Endothelial cell (in vitro differentiated cells): ENCODE measurements around the gene GALK1. TPM values are rescaled to one million over a fixed set of nuclear protein-coding genes. Genes with fewer than 3 reads are reported as not detected.

ENCODE experiments used
- DNase-seq: peaks from one replicate; pipeline ENCODE4 v3.0.0; 2021; ENCODE audit warnings: low spot score
- H3K27ac Mint-ChIP-seq: one replicate; pipeline ENCODE4 v1.8.0; 2021; ENCODE audit warnings: mixed read lengths, inconsistent platforms; ENCODE audit not compliant: unreplicated experiment
- H3K27me3 Mint-ChIP-seq: one replicate; pipeline ENCODE4 v1.8.0; 2021; ENCODE audit warnings: mild to moderate bottlenecking, moderate library complexity, mixed read lengths, inconsistent platforms; ENCODE audit not compliant: unreplicated experiment
- H3K36me3 Mint-ChIP-seq: one replicate; pipeline ENCODE4 v1.8.0; 2021; ENCODE audit warnings: mild to moderate bottlenecking, low read depth, mixed read lengths, inconsistent platforms; ENCODE audit not compliant: unreplicated experiment
- H3K4me1 Mint-ChIP-seq: one replicate; pipeline ENCODE4 v1.8.0; 2021; ENCODE audit warnings: mild to moderate bottlenecking, mixed read lengths, inconsistent platforms; ENCODE audit not compliant: unreplicated experiment
- H3K4me3 Mint-ChIP-seq: one replicate; pipeline ENCODE4 v1.8.0; 2021; ENCODE audit warnings: mild to moderate bottlenecking, mixed read lengths, inconsistent platforms; ENCODE audit not compliant: unreplicated experiment
- H3K9me3 Mint-ChIP-seq: one replicate; pipeline ENCODE4 v1.8.0; 2021; ENCODE audit warnings: mixed read lengths, inconsistent platforms; ENCODE audit not compliant: unreplicated experiment
- total RNA-seq: library from RNA; stranded (reverse); fragmentation: NEBNext Ultra II Directional; extraction: Animal tissue kit (Norgen Biotek cat#: 25700); gene quantifications from one replicate; pipeline ENCODE4 v1.2.1, GENCODE V29; 2021; ENCODE audit not compliant: unreplicated experiment
- TF ChIP-seq, protein P1 (sequence below): fragments of 200-600 bp; sonication (generic); IDR thresholded peaks from one replicate; pipeline ENCODE4 v1.5.0; 2021; ENCODE audit warnings: antibody characterized with exemption; ENCODE audit not compliant: unreplicated experiment

GALK1 gene
- total RNA-seq, 1 donor from 2014 or later, result 18.0 TPM

DNA sequence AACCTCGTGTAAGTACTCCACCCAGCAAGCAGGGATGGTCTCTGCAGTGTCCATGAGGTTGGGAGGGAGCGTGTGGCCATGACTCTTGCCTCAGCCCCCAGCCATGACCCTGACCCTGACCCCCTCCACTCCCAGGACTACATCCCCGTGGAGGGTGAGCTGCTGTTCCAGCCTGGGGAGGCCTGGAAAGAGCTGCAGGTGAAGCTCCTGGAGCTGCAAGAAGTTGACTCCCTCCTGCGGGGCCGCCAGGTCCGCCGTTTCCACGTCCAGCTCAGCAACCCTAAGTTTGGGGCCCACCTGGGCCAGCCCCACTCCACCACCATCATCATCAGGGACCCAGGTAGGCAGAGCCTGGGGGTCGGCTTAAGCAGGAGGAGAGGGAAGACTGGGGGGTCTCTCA, 16.3 kb downstream of the GALK1 start:
- no peak overlapping the region for H3K27ac Mint-ChIP-seq
- no peaks in the 10 kb centered on the region for H3K9me3 Mint-ChIP-seq
- H3K4me3 Mint-ChIP-seq, result no peak overlapping the region
- H3K27me3 Mint-ChIP-seq, result peaks cover 3% of the 10 kb centered on the region
- H3K4me1 Mint-ChIP-seq, result no peaks in the 10 kb centered on the region
- H3K36me3 Mint-ChIP-seq, result no peaks in the 10 kb centered on the region
- TF ChIP-seq, protein P1, sequence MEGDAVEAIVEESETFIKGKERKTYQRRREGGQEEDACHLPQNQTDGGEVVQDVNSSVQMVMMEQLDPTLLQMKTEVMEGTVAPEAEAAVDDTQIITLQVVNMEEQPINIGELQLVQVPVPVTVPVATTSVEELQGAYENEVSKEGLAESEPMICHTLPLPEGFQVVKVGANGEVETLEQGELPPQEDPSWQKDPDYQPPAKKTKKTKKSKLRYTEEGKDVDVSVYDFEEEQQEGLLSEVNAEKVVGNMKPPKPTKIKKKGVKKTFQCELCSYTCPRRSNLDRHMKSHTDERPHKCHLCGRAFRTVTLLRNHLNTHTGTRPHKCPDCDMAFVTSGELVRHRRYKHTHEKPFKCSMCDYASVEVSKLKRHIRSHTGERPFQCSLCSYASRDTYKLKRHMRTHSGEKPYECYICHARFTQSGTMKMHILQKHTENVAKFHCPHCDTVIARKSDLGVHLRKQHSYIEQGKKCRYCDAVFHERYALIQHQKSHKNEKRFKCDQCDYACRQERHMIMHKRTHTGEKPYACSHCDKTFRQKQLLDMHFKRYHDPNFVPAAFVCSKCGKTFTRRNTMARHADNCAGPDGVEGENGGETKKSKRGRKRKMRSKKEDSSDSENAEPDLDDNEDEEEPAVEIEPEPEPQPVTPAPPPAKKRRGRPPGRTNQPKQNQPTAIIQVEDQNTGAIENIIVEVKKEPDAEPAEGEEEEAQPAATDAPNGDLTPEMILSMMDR, result no peak
- DNase-seq, result no peak

DNA sequence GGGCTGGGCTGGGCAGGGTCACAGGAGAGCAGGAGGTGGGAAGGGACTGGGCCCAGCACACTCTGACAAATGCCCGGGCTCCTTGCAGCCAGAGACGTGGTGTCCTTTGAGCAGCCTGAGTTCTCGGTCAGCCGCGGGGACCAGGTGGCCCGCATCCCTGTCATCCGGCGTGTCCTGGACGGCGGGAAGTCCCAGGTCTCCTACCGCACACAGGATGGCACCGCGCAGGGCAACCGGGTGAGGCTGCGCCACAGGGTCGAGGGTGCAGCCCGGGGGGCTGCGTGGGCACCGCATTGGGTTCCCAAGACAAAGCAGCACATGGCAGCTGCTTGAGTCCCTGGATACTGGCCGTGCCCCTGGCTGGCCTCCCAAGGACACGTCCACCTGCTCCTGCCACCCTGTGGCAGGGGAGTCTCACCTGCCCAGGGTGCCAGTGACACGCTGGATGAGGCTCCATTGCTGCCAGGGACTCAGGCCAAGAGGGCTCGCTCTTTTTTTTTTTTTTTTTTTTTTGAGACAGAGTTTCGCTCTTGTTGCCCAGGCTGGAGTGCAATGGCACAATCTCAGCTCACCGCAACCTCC, 21.3 kb downstream of the GALK1 start:
- H3K4me3 Mint-ChIP-seq, result no peak overlapping the region
- DNase-seq, result no peak
- TF ChIP-seq, protein P1, result no peak
- no peaks in the 10 kb centered on the region for H3K9me3 Mint-ChIP-seq
- no peaks in the 10 kb centered on the region for H3K4me1 Mint-ChIP-seq
- no peaks in the 10 kb centered on the region for H3K36me3 Mint-ChIP-seq
- H3K27me3 Mint-ChIP-seq, result no peaks in the 10 kb centered on the region
- no peak overlapping the region for H3K27ac Mint-ChIP-seq

DNA sequence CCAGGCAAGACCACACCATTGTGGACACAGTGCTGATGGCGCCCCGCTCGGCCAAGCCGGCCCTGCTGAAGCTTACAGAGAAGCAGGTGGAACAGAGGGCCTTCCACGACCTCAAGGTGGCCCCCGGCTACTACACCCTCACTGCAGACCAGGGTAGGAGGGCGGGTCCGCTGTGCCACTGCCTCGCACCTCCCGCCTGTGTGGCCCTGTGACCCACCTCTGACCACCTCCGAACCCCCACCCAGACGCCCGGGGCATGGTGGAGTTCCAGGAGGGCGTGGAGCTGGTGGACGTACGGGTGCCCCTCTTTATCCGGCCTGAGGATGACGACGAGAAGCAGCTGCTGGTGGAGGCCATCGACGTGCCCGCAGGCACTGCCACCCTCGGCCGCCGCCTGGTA, 22.7 kb downstream of the GALK1 start:
- no peaks in the 10 kb centered on the region for H3K9me3 Mint-ChIP-seq
- H3K27ac Mint-ChIP-seq, result no peak overlapping the region
- no peaks in the 10 kb centered on the region for H3K27me3 Mint-ChIP-seq
- TF ChIP-seq, protein P1, result no peak
- DNase-seq, result no peak
- no peaks in the 10 kb centered on the region for H3K4me1 Mint-ChIP-seq
- no peak overlapping the region for H3K4me3 Mint-ChIP-seq
- no peaks in the 10 kb centered on the region for H3K36me3 Mint-ChIP-seq

DNA sequence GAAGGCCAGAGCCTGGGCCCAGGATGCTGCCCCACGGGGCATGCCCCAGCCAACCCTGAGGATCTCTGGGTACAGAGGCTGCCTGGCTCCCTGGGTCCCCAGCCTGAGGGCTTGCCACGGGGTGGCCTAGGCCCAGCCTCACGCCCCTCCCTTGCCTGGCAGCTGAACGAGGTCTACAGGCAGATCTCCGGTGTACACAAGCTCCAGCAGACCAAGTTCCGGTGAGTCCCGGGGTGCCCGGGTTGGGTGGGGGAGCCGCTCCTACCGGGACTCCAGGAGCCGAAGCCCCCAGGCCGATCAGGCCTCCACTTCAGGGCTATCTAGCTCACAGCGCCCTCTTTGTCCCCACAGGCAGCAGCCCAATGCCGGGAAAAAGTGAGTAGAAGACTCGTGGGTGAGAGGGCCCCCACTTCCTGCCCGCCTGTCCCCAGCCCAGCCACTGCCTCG, 24.3 kb downstream of the GALK1 start:
- no peaks in the 10 kb centered on the region for H3K9me3 Mint-ChIP-seq
- no peaks in the 10 kb centered on the region for H3K4me1 Mint-ChIP-seq
- peaks cover 3% of the 10 kb centered on the region for H3K27me3 Mint-ChIP-seq
- TF ChIP-seq, protein P1, result no peak
- no peak overlapping the region for H3K27ac Mint-ChIP-seq
- no peak overlapping the region for H3K4me3 Mint-ChIP-seq
- DNase-seq, result no peak
- H3K36me3 Mint-ChIP-seq, result no peaks in the 10 kb centered on the region

DNA sequence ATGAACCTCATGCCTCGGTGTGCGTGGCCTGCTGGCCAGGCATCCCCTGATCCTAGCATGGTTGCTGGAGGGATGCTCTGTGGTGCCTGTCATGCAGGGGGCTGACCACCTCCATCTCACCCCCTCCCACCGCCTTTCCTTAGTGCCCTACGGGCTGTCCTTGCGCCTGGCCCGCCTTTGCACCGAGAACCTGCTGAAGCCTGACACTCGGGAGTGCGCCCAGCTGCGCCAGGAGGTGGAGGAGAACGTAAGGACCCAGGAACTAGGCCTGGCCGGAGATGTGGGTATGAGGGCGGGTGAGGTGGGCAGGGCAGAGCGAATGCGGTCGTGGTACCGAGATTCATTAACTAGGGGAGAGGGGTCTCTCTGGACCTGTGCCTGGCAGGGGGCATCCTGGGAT, 24.8 kb downstream of the GALK1 start:
- peaks cover 3% of the 10 kb centered on the region for H3K27me3 Mint-ChIP-seq
- no peak for DNase-seq
- no peaks in the 10 kb centered on the region for H3K4me1 Mint-ChIP-seq
- no peaks in the 10 kb centered on the region for H3K36me3 Mint-ChIP-seq
- TF ChIP-seq, protein P1, result no peak
- no peaks in the 10 kb centered on the region for H3K9me3 Mint-ChIP-seq
- no peak overlapping the region for H3K27ac Mint-ChIP-seq
- no peak overlapping the region for H3K4me3 Mint-ChIP-seq
